ENCODE data around the gene STRIP2. TPM values are rescaled to one million over a fixed set of nuclear protein-coding genes. Genes with fewer than 3 reads are reported as not detected.

The STRIP2 gene
- total RNA-seq, 1 experiment from 2014 or later: 10.8 TPM

GRCh38 chr7:129387537-129387936 is 46.7 kb upstream of the STRIP2 start:
- no peaks in the 10 kb centered on the region for H4K20me1 ChIP-seq (ENCODE audit: insufficient read depth)
- no peak overlapping the region for H3K4me2 ChIP-seq (ENCODE audit: low read length)
- no peak for TF ChIP-seq RAD21 (IDR thresholded peaks at IDR 0.05; ENCODE audit: low read depth)
- TF ChIP-seq REST (IDR thresholded peaks at IDR 0.05; ENCODE audit: low read depth): no peak
- no peak for TF ChIP-seq ELF1 (IDR thresholded peaks at IDR 0.05; ENCODE audit: borderline replicate concordance, low read depth)
- TF ChIP-seq POLR2A (IDR thresholded peaks at IDR 0.05; ENCODE audit: borderline replicate concordance, extremely low read depth, insufficient read depth, insufficient read length): no peak
- no peak for TF ChIP-seq EGR1 (IDR thresholded peaks at IDR 0.05; ENCODE audit: low read depth)
- no peak for TF ChIP-seq ZBTB33 (IDR thresholded peaks at IDR 0.05; ENCODE audit: extremely low read depth, insufficient replicate concordance, low read length)
- no peak for TF ChIP-seq ZFX (IDR thresholded peaks at IDR 0.05)
- no peak for TF ChIP-seq FOSL1 (IDR thresholded peaks at IDR 0.05; ENCODE audit: low read depth)
- no peak for TF ChIP-seq TCF7L2 (IDR thresholded peaks at IDR 0.05; ENCODE audit: borderline replicate concordance, extremely low read depth, insufficient read depth, insufficient read length)
- TF ChIP-seq EZH2phosphoT487 (IDR thresholded peaks at IDR 0.05; ENCODE audit: borderline replicate concordance): no peak
- TF ChIP-seq YY1 (IDR thresholded peaks at IDR 0.05; ENCODE audit: extremely low read depth, insufficient replicate concordance, low read depth, low read length): no peak
- TF ChIP-seq SP1 (IDR thresholded peaks at IDR 0.05; ENCODE audit: low read depth): no peak
- no peak for TF ChIP-seq ZNF274 (IDR thresholded peaks at IDR 0.05; ENCODE audit: low read depth, low read length)
- TF ChIP-seq EZH2 (IDR thresholded peaks at IDR 0.05): no peak
- TF ChIP-seq MAX (IDR thresholded peaks at IDR 0.05): no peak
- TF ChIP-seq ATF3 (IDR thresholded peaks at IDR 0.05): no peak
- no TSS peak for BruUV-seq (replicated peaks)
- H3K4me3 ChIP-seq (replicated peaks in 1 of 2; ENCODE audit: low read depth in 1 of 2, low read length in 2 of 2): no peak overlapping the region
- H3K9ac ChIP-seq (ENCODE audit: low read length): no peak overlapping the region
- H3K9me3 ChIP-seq (ENCODE audit: control insufficient read depth in 1 of 2, insufficient read depth in 1 of 2, low read depth in 1 of 2, low read length in 2 of 2): no peaks in the 10 kb centered on the region
- ATAC-seq (no peak), DNase-seq (ENCODE audit: low read depth, low spot score) (no peak)
- ChIA-PET RAD21 (ENCODE audit: low non-redundant PET in 1 of 2, low total read pairs in 2 of 2, uncharacterized antibody in 2 of 2, unreplicated experiment in 2 of 2) (no interaction called here), POLR2A (interaction anchor here (1.0 kb wide), 1 partner anchor 46 kb away, joined by 3 read pairs; the partner anchor contains the start of gene STRIP2), CTCF (interaction anchor here (1.0 to 4.3 kb wide), 2 partner anchors 11 to 20 kb away, joined by 4 to 30 read pairs; no protein-coding TSS in a partner anchor)
- no peak overlapping the region for H3K27ac ChIP-seq (ENCODE audit: low read depth, low read length)
- no peaks in the 10 kb centered on the region for H3K36me3 ChIP-seq (ENCODE audit: control insufficient read depth in 1 of 2, insufficient read depth in 2 of 2, low read length in 2 of 2)
- intact Hi-C loops (cut with micrococcal nuclease): no loop called here
- H3K27me3 ChIP-seq (ENCODE audit: insufficient read depth, low read length): no peaks in the 10 kb centered on the region
- no peaks in the 10 kb centered on the region for H3K4me1 ChIP-seq (ENCODE audit: control insufficient read depth in 1 of 2, insufficient read depth in 2 of 2, low read length in 2 of 2)
- no peak overlapping the region for H2AFZ ChIP-seq (ENCODE audit: low read depth, low read length, poor library complexity, severe bottlenecking)
- no peaks in the 10 kb centered on the region for H3K9me2 ChIP-seq (ENCODE audit: insufficient read depth)
- H3K79me2 ChIP-seq (ENCODE audit: insufficient read depth, low read length): no peaks in the 10 kb centered on the region
